HL-60 (cell line): Measurements from ENCODE around the gene SMIM44.

Source experiments
- DNase-seq, 2 experiments: peaks; one replicate each; pipeline ENCODE4 v3.0.0-alpha.2; 2010 to 2020; ENCODE audit warnings: low read depth in 1 of 2, low spot score in 1 of 2
- H3K27ac ChIP-seq: fragments of 250-450 bp; sonication (Bioruptor Pico); replicated peaks from 2 replicates; pipeline ENCODE4 v1.5.1; 2020; ENCODE audit warnings: mild to moderate bottlenecking, moderate library complexity
- H3K27me3 ChIP-seq: fragments of 250-450 bp; sonication (Bioruptor Pico); 2 replicates; pipeline ENCODE4 v1.5.1; 2021; ENCODE audit warnings: mild to moderate bottlenecking, moderate library complexity; ENCODE audit not compliant: insufficient read depth, poor library complexity, severe bottlenecking
- H3K4me3 ChIP-seq: replicated peaks from 2 replicates; pipeline ENCODE4 v1.5.1; 2011; ENCODE audit warnings: mild to moderate bottlenecking, control low read depth, low read length; ENCODE audit not compliant: insufficient read depth
- GABPA ChIP-seq: IDR thresholded peaks from 2 replicates; pipeline ENCODE4 v1.6.1; 2012; ENCODE audit warnings: low read depth
- POLR2AphosphoS5 ChIP-seq: IDR thresholded peaks from 2 replicates; pipeline ENCODE4 v1.6.1; 2012; ENCODE audit warnings: low read depth
- SPI1 ChIP-seq: IDR thresholded peaks from 2 replicates; pipeline ENCODE4 v1.6.1; 2012; ENCODE audit warnings: low read depth, mild to moderate bottlenecking, borderline replicate concordance
- TF ChIP-seq, protein P1 (sequence below): IDR thresholded peaks from one replicate; pipeline ENCODE4 v1.5.1; 2011; ENCODE audit warnings: low read length, control low read depth, inconsistent platforms; ENCODE audit not compliant: insufficient read depth
- TF ChIP-seq, protein P2 (sequence below): IDR thresholded peaks from 2 replicates; pipeline ENCODE4 v1.6.1; 2012; ENCODE audit warnings: low read depth; ENCODE audit not compliant: insufficient replicate concordance

SMIM44 gene

DNA sequence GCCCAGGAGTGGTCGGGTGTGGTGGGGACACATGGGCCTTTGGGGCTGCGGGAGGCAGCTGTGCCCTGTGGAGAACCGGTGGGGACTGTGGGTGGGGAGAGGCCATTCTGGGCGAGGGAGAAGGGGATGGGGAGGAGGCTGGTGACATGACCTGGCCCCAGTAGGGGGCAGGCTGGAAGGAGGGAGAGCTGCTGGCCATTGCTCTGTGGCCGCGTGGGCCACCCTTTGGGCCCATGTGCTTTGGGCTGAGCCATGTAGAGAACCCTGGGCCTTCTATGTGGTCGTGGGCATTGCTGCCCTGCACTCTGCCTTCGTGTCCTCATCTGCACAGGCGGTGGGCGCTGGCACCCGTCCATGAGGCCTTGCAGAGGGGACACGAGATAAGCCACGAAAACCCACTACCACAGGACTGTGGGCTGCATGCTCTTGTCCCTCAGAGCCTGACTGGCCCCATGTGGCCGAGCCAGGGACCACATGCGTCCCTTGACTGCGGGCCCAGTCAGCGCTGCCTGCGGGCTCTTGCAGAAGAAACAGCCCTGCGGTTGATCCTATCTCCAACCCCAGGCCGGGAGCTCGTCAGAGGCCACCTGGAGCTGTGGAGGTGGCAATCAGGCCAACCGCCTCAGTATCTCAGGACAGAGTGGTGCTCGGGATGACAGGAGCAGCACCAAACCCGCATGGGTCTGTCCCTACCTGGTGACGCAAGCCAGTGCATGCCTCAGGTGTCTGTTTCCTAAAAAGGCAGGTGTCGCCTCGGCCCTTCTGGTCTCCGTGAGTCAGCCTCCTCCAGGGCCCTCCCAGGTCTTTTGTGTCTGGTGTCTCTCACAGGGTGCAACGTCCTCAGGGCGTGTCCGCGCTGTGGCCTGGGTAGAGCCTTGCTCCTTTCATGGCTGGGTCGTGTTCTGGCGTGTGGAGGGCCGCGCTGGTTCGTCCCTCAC lies 37.2 kb upstream of the SMIM44 start:
- TF ChIP-seq SPI1 (no peak), GABPA (no peak), POLR2AphosphoS5 (no peak)
- TF ChIP-seq, protein P1, sequence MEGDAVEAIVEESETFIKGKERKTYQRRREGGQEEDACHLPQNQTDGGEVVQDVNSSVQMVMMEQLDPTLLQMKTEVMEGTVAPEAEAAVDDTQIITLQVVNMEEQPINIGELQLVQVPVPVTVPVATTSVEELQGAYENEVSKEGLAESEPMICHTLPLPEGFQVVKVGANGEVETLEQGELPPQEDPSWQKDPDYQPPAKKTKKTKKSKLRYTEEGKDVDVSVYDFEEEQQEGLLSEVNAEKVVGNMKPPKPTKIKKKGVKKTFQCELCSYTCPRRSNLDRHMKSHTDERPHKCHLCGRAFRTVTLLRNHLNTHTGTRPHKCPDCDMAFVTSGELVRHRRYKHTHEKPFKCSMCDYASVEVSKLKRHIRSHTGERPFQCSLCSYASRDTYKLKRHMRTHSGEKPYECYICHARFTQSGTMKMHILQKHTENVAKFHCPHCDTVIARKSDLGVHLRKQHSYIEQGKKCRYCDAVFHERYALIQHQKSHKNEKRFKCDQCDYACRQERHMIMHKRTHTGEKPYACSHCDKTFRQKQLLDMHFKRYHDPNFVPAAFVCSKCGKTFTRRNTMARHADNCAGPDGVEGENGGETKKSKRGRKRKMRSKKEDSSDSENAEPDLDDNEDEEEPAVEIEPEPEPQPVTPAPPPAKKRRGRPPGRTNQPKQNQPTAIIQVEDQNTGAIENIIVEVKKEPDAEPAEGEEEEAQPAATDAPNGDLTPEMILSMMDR: no peak
- TF ChIP-seq, protein P2, sequence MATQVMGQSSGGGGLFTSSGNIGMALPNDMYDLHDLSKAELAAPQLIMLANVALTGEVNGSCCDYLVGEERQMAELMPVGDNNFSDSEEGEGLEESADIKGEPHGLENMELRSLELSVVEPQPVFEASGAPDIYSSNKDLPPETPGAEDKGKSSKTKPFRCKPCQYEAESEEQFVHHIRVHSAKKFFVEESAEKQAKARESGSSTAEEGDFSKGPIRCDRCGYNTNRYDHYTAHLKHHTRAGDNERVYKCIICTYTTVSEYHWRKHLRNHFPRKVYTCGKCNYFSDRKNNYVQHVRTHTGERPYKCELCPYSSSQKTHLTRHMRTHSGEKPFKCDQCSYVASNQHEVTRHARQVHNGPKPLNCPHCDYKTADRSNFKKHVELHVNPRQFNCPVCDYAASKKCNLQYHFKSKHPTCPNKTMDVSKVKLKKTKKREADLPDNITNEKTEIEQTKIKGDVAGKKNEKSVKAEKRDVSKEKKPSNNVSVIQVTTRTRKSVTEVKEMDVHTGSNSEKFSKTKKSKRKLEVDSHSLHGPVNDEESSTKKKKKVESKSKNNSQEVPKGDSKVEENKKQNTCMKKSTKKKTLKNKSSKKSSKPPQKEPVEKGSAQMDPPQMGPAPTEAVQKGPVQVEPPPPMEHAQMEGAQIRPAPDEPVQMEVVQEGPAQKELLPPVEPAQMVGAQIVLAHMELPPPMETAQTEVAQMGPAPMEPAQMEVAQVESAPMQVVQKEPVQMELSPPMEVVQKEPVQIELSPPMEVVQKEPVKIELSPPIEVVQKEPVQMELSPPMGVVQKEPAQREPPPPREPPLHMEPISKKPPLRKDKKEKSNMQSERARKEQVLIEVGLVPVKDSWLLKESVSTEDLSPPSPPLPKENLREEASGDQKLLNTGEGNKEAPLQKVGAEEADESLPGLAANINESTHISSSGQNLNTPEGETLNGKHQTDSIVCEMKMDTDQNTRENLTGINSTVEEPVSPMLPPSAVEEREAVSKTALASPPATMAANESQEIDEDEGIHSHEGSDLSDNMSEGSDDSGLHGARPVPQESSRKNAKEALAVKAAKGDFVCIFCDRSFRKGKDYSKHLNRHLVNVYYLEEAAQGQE: no peak
- H3K27ac ChIP-seq: no peak overlapping the region
- H3K4me3 ChIP-seq: no peak overlapping the region
- no peak for DNase-seq
- H3K27me3 ChIP-seq: no peaks in the 10 kb centered on the region

DNA sequence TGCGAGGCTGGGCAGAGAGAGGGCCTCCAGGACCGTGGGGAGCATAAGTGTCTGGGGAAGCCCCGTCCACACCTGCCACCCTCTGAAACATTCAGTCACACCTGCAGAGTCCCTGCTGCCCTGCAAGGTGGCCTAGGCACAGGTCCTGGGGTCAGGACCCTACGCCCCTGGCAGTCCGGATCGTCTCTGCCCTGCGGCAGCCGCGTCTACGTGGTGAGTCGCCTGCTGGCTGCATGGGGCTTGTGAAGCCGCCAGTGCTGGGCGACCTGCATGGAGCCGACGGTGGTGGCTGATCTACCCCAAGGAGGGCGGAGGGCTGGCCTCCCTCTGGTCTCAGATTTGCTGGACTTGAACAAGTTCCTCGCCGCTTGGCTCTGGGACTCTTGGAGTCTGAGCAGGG lies 35.9 kb upstream of the SMIM44 start:
- Histone ChIP-seq H3K4me3 (no peak overlapping the region), H3K27me3 (no peaks in the 10 kb centered on the region), H3K27ac (no peak overlapping the region)
- DNase-seq: no peak
- no peak for TF ChIP-seq SPI1
- TF ChIP-seq, protein P2: no peak
- no peak for TF ChIP-seq GABPA
- TF ChIP-seq, protein P1: no peak
- TF ChIP-seq POLR2AphosphoS5: no peak

DNA sequence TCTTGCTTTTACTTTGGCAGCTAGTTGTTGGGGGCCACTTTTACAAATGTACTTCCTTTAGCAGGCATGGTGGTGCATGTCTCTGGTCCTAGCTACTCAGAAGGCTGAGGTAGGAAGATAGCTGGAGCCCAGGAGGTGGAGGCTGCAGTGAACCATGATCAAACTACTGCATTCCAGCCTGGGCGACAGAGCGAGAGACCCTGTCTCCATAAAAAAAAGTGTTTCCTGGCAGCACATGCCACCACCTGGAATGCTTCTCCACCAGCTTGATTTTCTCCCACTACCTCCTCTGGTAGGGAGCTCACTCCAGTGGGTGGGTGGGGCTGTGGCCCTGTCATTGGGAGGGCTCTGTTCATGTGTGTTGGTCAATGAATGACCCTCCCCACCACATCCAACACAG lies 35.4 kb upstream of the SMIM44 start:
- TF ChIP-seq, protein P2: no peak
- TF ChIP-seq, protein P1: no peak
- TF ChIP-seq SPI1 (no peak), POLR2AphosphoS5 (no peak), GABPA (no peak)
- no peak overlapping the region for H3K4me3 ChIP-seq

More for the DNA sequence above, 35.4 kb upstream of the SMIM44 start:
- no peak for DNase-seq
- Histone ChIP-seq H3K27me3 (no peaks in the 10 kb centered on the region), H3K27ac (no peak overlapping the region)
